ENCODE results near the gene UQCR11.

The UQCR11 gene

GRCh38 chr19:1563251-1563650 is 42.0 kb downstream of the UQCR11 start:
- no peak for DNase-seq

GRCh38 chr19:1561236-1561842 is 43.9 kb downstream of the UQCR11 start:
- DNase-seq: no peak

- DNase-seq: no peak
Observed at GRCh38 chr19:1560286-1560882, 44.9 kb downstream of the UQCR11 start.

GRCh38 chr19:1558552-1558951 is 46.7 kb downstream of the UQCR11 start:
- DNase-seq: no peak

GRCh38 chr19:1556390-1557070 is 48.7 kb downstream of the UQCR11 start:
- no peak for DNase-seq

- no peak for DNase-seq
Observed at GRCh38 chr19:1555487-1556389, 49.5 kb downstream of the UQCR11 start.

GRCh38 chr19:1554968-1555367 is 50.3 kb downstream of the UQCR11 start:
- no peak for DNase-seq

- no peak for DNase-seq
Observed at GRCh38 chr19:1553415-1553814, 51.8 kb downstream of the UQCR11 start.

GRCh38 chr19:1551068-1552040 is 53.9 kb downstream of the UQCR11 start:
- DNase-seq: no peak

- DNase-seq: no peak
Observed at GRCh38 chr19:1549332-1549945, 55.8 kb downstream of the UQCR11 start.

All from RPMI8226 (cell line).